AG10803 (cell line): ENCODE measurements around the gene TMEM208.

ENCODE experiments used
- DNase-seq: peaks from one replicate; pipeline ENCODE4 v3.0.0; 2010; ENCODE audit warnings: low read depth
- H3K4me3 ChIP-seq: 2 replicates; pipeline ENCODE4 v1.5.1; 2011; ENCODE audit warnings: mild to moderate bottlenecking, low read length, control low read depth
- TF ChIP-seq, protein P1 (sequence below): conservative IDR thresholded peaks from 2 replicates; pipeline ENCODE4 v1.5.1; 2011; ENCODE audit warnings: mild to moderate bottlenecking, low read length, control low read depth, inconsistent platforms

Gene TMEM208

DNA sequence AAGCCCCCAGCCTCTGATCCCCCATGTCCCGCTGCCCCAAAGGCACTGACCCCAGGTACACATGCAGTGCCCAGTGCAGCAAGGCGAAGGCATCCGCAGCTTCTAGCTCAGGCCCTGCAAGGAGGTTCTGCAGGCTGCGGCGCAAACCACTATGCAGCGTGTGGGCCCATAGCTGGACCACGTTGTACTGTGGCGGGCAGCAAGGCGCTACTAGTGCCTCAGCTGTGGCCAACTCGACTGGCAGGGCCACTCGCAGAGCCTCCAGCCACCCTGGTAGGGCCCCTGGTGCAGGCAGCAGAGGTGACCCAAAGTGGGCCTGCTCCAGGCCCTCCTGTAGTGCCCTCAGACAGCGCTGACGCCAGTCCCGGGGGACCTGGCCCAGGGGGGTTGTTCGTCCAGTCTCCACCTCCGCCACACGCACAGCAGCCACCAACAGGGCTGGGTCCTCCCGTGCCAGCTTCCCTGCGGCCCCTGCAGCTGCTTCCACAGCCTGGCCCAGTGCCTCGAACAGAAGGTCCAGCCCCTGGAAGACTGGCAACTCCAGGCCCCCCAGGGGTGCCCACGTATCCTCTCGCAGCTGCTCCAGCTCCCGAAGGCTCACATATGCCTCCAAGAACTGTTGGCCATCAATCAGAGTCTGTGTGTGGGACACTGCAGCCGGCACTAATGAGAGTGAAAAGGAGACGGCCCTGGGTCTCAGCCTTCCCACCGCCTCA lies 39.6 kb upstream of the TMEM208 start:
- TF ChIP-seq, protein P1, sequence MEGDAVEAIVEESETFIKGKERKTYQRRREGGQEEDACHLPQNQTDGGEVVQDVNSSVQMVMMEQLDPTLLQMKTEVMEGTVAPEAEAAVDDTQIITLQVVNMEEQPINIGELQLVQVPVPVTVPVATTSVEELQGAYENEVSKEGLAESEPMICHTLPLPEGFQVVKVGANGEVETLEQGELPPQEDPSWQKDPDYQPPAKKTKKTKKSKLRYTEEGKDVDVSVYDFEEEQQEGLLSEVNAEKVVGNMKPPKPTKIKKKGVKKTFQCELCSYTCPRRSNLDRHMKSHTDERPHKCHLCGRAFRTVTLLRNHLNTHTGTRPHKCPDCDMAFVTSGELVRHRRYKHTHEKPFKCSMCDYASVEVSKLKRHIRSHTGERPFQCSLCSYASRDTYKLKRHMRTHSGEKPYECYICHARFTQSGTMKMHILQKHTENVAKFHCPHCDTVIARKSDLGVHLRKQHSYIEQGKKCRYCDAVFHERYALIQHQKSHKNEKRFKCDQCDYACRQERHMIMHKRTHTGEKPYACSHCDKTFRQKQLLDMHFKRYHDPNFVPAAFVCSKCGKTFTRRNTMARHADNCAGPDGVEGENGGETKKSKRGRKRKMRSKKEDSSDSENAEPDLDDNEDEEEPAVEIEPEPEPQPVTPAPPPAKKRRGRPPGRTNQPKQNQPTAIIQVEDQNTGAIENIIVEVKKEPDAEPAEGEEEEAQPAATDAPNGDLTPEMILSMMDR, result no peak
- H3K4me3 ChIP-seq, result no peak overlapping the region
- no peak for DNase-seq

GRCh38 chr16:67188323-67188722 lies 38.6 kb upstream of the TMEM208 start:
- TF ChIP-seq, protein P1, result no peak
- no peak overlapping the region for H3K4me3 ChIP-seq
- no peak for DNase-seq

DNA sequence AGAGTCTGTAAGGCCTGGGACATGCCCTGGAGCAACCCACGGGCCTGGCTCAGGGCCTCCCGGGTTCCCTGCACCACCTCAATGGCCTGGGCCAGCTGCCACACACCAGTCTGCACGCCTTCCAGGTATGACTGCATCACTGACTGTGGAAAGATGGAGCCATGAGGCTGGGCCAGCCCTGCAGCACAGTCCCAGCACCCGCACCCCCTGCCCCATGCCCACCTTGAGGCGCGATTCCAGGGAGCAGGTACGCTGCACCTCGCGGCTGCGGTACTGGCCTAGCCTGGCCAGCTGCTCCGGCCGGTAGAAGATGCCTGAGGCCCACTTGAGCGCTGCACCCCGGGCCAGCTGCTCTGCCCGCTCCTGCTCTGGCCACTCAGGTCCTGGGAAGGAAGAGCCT lies 38.1 kb upstream of the TMEM208 start:
- TF ChIP-seq, protein P1, result no peak
- H3K4me3 ChIP-seq, result no peak overlapping the region
- DNase-seq, result no peak

GRCh38 chr16:67190041-67190440 lies 36.9 kb upstream of the TMEM208 start, which contains the start of gene EXOC3L1:
TSS of gene EXOC3L1 (minus strand) at chr16:67190136. CDS start at chr16:67189676, 460 bp downstream.
- TF ChIP-seq, protein P1, result no peak
- H3K4me3 ChIP-seq, result no peak within 1 kb of the TSS
- no peak for DNase-seq

- DNase-seq, result no peak
- TF ChIP-seq, protein P1, result no peak
- no peak overlapping the region for H3K4me3 ChIP-seq
These were observed 36.2 kb upstream of the TMEM208 start for GRCh38 chr16:67190448-67191399.

DNA sequence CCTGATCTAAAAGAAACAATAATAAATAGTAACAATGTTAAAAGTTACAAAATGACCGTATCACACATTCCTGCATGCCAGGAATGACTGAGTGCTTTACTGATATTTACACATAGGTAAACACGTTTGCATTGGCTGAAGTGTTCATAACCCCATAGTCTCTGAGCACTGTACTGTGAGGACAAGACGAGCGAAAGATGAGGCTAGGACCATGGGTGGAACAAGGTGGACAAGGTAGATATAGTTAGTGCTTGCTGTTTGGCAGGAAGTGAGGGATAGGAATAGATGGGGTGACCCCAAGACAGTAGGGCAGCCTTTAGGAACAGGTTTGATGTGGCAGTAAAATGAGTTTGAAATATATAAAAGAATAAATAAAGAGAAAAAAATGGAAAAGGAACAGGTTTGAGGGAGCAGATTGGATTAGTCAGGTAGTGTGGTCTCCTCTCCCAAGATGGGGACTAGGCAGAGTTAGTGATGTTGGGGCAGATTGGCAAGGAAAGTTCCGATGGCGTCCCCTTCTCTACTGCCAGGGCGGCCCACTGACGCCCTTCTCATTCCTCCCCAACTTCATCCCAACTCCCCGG lies 35.4 kb upstream of the TMEM208 start:
- no peak for DNase-seq
- H3K4me3 ChIP-seq, result peak overlapping the region; percentile 51
- TF ChIP-seq, protein P1, result no peak
